Measurements from ENCODE around the gene ZNF205. TPM values are rescaled to one million over a fixed set of nuclear protein-coding genes. Genes with fewer than 3 reads are reported as not detected.

Gene ZNF205
- total RNA-seq, 2 experiments from 2014 or later = not detected

- Mint-ChIP-seq H3K27ac (peak overlapping the region; percentile 97), H3K27me3 (peaks cover 7% of the 10 kb centered on the region), H3K4me3 (peak overlapping the region; percentile 92), H3K36me3 (ENCODE audit: low read depth) (peaks cover 27% of the 10 kb centered on the region), H3K4me1 (ENCODE audit: low read depth) (peaks cover 18% of the 10 kb centered on the region), H3K9me3 (peaks cover 4% of the 10 kb centered on the region)
- ATAC-seq (ENCODE audit: poor library complexity) (no peak), DNase-seq (peak in 3 of 14 experiments; percentile 10 to 43 (median 12))
- POLR2A ChIA-PET = interaction anchor here (0.6 to 4.8 kb wide), 28 partner anchors 9 to 1547 kb away, joined by 3 to 57 read pairs (median 4); partner anchors contain the start of genes HCFC1R1, NLRC3, TNFRSF12A and ZNF174
- Histone ChIP-seq H3K9me3 (ENCODE audit: control insufficient read depth in 1 of 2, insufficient read depth in 1 of 2, low read length in 2 of 2) (peaks cover 19 to 28% of the 10 kb centered on the region in 2 experiments), H3K36me3 (ENCODE audit: insufficient read depth, low read length) (no peaks in the 10 kb centered on the region), H3K4me3 (ENCODE audit: low read length) (peak overlapping the region; percentile 85), H3K27ac (ENCODE audit: low read depth in 1 of 2, low read length in 2 of 2) (peak overlapping the region; percentile 39 to 44), H3K4me1 (ENCODE audit: insufficient read depth, low read length) (peaks cover 28% of the 10 kb centered on the region), H3K27me3 (ENCODE audit: control insufficient read depth in 1 of 2, insufficient read depth in 2 of 2, low read length in 2 of 2) (no peaks in the 10 kb centered on the region)
- intact Hi-C loops (cut with DNase I, micrococcal nuclease) = loop anchor here (1.0 to 10.0 kb wide), 4 partner anchors 8 to 287 kb away; partner anchors contain the start of genes ZNF213 (in 2 of the 2), NAA60 (in 1 of the 2) and ZNF597 (in 1 of the 2)
- TF ChIP-seq CTCF (IDR thresholded peaks at IDR 0.05) = no peak
- CTCF ChIA-PET = interaction anchor here (0.7 to 2.5 kb wide), 7 partner anchors 8 to 342 kb away, joined by 3 to 15 read pairs (median 3); partner anchors contain the start of gene CLUAP1
Measured at GRCh38 chr16:3158026-3158509, 45.7 kb downstream of the ZNF205 start.

GRCh38 chr16:3158510-3159314 is 46.3 kb downstream of the ZNF205 start:
- POLR2A ChIA-PET = interaction anchor here (0.6 to 4.8 kb wide), 30 partner anchors 10 to 1548 kb away, joined by 3 to 57 read pairs (median 4); partner anchors contain the start of genes HCFC1R1, NLRC3, TNFRSF12A and ZNF174
- peak; percentile 89 for ATAC-seq (ENCODE audit: poor library complexity)

More at GRCh38 chr16:3158510-3159314, 46.3 kb downstream of the ZNF205 start:
- H3K4me3 ChIP-seq (ENCODE audit: low read length) = peak overlapping the region; percentile 85
- H3K9me3 ChIP-seq (ENCODE audit: control insufficient read depth in 1 of 2, insufficient read depth in 1 of 2, low read length in 2 of 2) = peaks cover 19 to 24% of the 10 kb centered on the region in 2 experiments
- peak; percentile 92 to 98 (median 94) for DNase-seq
- H3K4me1 ChIP-seq (ENCODE audit: insufficient read depth, low read length) = peaks cover 28% of the 10 kb centered on the region
- no peak for TF ChIP-seq CTCF (IDR thresholded peaks at IDR 0.05)
- Mint-ChIP-seq H3K4me1 (ENCODE audit: low read depth) (peaks cover 18% of the 10 kb centered on the region), H3K27ac (peak overlapping the region; percentile 97), H3K9me3 (peaks cover 4% of the 10 kb centered on the region), H3K36me3 (ENCODE audit: low read depth) (peaks cover 27% of the 10 kb centered on the region), H3K27me3 (peaks cover 7% of the 10 kb centered on the region), H3K4me3 (peak overlapping the region; percentile 97)
- intact Hi-C loops (cut with DNase I, micrococcal nuclease) = loop anchor here (1.0 to 10.0 kb wide), 4 partner anchors 8 to 286 kb away; partner anchors contain the start of genes ZNF213 (in 2 of the 2), NAA60 (in 1 of the 2) and ZNF597 (in 1 of the 2)
- peak overlapping the region; percentile 39 to 55 for H3K27ac ChIP-seq (ENCODE audit: low read depth in 1 of 2, low read length in 2 of 2)
- CTCF ChIA-PET = interaction anchor here (0.9 to 2.5 kb wide), 5 partner anchors 9 to 299 kb away, joined by 3 to 15 read pairs (median 3); no protein-coding TSS in a partner anchor
- H3K27me3 ChIP-seq (ENCODE audit: control insufficient read depth in 1 of 2, insufficient read depth in 2 of 2, low read length in 2 of 2) = no peaks in the 10 kb centered on the region
- H3K36me3 ChIP-seq (ENCODE audit: insufficient read depth, low read length) = no peaks in the 10 kb centered on the region

Measured in CD4-positive, alpha-beta T cell (primary cell).